ENCODE data around the gene FOXC1.
A peak's percentile ranks its signal among the peaks of the same experiment; 100 is the strongest.

Gene FOXC1

DNA sequence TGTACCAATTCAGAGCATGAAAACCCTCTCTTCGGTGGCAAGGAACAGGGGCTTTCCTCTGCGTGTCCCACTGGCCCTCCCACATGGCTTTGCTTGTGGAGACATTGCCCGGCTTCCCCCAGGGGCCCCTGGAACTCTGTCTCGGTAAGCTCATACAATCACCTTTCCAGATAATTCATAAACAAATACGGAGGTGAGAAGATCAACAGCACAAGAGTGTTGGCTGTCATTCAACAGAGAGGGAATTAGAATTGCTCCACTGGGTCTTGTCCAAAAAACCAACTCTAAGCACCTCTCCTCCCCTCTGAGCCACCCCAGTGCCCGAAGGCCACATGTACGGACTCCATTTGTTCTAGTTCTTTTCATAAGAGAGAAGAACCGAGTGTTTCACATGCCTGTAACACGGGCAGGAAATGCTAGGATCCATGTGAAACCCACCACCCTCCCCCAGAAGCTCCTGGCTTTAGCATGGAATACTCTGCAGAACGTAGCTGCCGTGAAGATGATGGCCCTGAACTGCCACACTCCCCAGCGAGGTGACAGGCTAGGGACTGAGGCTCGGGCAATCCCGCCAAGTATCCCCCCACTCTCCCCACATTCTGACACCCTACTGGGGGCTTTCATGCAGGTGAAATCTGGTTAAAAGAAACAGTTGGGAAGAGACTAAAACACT is 24.6 kb upstream of the FOXC1 start:
- no peak for DNase-seq

- DNase-seq: no peak
Measured at GRCh38 chr6:1585669-1586049, 24.1 kb upstream of the FOXC1 start.

- DNase-seq: no peak
Measured at GRCh38 chr6:1586256-1586655, 23.5 kb upstream of the FOXC1 start.

- DNase-seq: no peak
Measured at GRCh38 chr6:1586861-1587450, 22.8 kb upstream of the FOXC1 start.

DNA sequence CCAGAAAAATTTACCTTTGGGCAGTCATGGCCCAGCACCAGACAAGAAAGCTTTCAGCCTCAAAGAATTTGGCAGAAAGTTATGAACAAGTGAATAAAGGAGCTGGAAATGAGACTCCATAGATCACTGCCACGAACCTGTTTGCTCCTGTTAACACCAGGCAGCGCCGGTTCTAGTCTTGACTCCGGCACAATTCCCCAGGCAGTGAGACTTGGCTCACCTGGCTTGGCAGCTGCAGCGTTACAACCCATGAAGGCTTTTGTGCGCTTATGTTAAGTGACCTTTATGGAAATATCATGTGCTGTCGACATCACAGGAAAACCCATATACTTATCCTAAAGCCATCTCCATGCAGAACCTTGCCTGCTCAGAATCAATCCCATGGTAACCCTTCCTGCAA is 22.2 kb upstream of the FOXC1 start:
- no peak for DNase-seq

GRCh38 chr6:1587977-1588376 is 21.7 kb upstream of the FOXC1 start:
- DNase-seq: no peak

GRCh38 chr6:1589208-1589607 is 20.5 kb upstream of the FOXC1 start:
- no peak for DNase-seq

- DNase-seq: no peak
Measured at GRCh38 chr6:1590580-1590979, 19.1 kb upstream of the FOXC1 start.

- DNase-seq: no peak
Measured at GRCh38 chr6:1591243-1591642, 18.5 kb upstream of the FOXC1 start.

DNA sequence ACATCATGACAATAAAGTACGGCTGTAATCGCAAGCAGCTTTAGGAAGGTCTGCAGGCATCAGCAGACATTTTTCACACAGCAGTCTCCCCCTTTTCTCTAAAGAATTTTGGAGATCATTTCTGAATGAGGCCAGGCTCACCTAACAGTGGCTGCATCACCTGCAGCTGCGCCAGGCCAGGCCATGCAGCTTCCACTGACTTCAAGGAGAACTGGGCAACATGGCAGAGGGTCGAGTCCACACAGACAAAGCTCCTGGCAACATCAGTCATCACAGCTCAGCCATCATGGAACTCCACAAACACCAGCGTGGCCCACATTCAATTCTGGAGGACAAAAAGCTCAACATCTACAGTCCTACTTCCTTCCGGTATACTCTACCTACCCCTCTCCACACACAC is 17.8 kb upstream of the FOXC1 start:
- no peak for DNase-seq

DNA sequence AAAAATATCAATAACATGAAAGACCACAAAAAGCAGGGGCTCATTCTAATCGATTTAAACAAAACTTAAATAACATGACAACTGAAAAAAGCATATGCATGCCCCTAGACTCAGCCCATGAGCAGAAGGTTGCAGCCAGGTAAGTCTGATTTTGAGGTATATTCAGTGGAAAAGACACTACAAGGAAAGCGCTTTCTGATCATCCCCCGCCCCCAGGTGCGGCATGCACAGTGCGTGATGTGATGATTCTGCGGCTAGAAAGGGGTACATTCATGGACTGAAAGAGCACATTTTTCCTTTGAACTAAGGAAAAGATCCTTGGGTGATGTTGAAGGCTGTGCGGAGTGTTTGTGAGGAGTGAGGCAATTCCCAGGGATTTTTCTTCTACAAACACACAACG is 16.9 kb upstream of the FOXC1 start:
- DNase-seq: no peak

GRCh38 chr6:1593286-1593957 is 16.3 kb upstream of the FOXC1 start:
- no peak for DNase-seq

DNA sequence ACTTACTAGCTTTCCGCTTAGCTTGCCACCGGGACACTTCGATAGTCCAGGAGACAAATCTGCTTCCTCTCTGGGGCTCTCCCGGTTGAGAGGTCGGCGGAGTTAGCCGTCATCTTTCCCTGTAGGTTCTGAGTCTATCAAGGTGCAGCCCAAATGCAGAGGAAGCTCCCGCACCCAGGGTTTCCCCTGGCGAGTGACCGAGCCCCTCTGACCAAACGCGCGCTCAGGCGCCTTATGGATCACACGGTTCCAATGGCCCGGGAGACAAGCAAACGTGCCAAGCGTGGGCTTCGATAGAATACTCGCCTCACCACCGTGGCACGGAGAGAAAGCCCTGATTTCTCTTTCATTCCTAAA is 15.8 kb upstream of the FOXC1 start:
- DNase-seq: no peak

DNA sequence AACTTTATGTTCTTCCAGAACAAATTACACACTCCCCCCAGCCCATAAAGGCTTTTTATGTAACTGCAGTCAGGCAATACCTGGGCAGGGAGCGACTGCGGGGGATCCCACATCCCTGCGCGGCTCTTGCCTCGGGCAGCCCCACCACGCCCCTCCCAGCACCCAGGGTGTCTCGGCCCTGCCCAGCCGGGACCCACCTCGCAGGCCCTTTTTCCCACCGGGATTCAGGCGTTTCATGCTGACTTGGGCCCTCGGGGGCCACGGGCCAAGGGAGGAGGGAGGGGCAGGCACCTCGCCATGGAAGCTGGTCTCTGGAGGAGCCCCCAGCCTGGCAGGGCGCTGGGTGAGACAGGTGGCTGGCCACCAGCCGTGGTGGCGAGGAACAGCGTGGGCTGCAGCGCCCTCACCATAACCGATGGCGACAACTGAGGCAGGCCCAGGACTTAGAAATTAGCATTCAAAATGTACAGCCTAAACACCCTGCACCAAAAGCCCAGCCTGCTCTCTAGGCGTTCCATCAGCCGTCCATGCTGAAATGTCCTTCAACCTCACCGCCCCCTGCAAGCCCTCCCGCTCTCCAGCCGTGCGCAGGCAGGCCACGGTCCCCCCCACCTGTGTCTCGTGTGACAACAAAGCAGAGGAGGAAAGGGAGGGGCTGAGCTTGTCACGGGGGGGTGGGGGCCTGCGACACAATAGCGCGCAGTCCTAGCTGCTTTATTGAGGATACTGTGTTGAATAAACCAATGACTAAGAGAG is 15.1 kb upstream of the FOXC1 start:
- no peak for DNase-seq

GRCh38 chr6:1595271-1596087 is 14.2 kb upstream of the FOXC1 start:
- no peak for DNase-seq

DNA sequence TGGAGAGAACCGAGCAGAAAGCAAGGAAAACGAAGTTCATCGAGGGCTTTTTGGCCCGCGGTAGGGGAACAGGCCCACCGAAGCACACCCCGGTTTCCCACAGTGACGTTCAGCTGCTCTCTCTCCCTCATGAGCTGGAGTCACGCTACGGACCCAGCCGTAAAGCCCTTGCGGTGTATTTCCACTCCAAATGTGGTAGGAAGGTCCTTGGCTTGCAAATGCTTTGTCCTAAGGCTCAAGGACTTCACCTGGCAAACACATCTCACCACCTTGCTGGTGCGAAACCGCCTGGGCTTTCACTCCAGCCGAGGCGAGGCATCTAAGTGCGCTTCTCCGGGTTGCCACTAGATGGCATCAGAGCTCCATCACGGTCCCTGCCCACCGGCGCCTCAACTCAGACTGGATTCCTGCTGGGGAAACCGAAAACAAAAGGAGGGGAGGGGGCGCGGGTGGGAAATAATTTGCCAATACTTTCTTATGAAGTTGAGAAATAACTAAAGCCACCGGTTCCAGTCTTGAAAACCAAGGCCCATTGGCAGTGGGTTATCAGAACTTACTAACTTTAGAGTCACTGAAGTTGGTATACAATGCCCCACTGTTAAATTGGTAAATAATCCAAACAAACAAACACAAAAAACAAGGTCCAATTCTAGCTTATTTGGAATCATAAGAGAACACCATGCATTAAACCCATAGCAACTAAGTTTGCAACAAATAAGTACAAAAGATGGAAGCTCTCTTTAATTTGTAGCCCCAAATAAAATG is 13.4 kb upstream of the FOXC1 start:
- DNase-seq: peak; percentile 66

DNA sequence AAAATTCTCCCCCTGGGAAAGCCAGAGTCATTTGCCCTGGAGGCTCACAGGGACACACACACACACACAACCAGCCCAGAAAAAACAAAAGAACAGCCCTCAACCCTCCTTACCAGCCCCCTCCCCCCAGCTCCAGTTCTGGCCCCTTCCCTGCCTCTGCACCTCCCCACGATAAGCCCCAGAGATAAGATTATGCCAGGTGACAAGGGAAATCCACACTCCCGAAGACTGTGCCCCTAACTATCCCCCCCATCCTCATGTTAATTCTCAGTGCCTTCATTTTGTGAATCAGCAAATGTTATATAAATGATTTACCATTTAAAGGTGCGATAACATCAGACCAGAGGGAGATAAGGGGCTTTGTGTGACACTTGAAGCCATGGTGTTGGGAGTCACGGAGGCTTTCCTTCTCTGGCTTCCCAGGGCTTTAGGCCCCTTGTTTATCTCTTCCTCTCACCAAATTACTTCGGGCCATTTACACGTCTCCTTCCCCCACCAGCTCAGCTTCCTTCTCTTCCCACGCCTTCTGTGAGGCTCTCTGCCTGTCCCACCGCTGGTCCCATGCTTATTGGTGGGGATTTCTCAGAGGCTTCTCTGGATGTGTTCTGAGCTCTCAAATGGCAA is 12.5 kb upstream of the FOXC1 start:
- no peak for DNase-seq

DNA sequence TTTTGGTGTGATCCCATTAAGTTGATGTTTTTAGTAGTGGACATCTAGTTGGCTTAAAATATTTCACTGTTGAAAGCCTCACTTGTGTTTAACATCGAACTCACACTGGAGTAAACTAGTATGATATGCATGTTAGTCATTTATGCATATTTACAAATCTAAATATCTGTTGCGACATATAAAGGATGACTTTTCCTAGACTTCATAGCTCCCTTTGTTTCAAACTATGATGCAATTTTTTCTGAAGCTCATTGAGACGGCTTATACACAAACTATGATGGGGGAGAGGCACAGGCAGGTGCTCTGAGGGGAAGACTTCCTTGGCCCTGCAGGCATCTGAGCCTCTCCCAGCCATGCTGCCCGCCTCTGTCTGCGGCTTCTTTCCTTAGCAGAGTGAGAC is 11.8 kb upstream of the FOXC1 start:
- DNase-seq: no peak

- DNase-seq: no peak
Measured at GRCh38 chr6:1598433-1598832, 11.3 kb upstream of the FOXC1 start.

DNA sequence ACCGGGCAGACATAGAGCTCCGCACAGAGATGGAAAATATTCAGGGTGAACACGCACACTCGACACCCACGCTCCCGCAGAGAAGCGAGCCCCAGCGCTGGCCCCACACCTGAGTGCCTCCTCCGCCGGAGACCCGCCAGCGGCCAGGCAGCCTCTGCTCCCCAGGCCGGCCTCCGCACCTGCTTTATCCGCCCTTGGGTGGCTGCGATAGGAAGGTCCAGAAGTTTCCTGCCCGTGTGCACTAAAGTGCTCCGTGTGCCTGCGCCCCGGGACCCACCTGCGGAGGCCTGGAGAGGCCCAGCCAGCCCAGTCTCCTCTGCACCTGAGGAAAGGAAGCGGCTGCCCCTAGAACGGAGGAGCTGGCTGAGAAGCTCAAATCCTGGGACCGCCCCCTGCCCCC is 10.8 kb upstream of the FOXC1 start:
- no peak for DNase-seq

DNA sequence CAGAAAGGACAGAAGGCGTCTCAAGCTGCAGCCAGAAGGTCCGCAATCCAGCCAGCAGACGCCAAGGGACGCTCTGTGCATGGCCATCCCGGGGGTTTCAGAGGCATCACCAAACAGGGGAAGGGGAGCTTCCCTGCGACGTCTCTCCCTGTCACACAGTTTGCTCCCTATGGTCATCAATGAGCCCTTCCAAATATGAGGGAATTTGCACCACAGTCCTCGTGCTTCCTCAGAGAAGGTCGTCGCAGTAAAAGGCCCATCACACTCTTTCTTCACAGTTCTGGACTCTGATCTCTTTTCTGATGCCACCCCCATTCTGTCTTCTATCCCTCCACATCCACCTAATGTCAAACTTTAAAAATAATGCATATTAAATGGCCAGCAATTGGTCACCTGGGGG is 10.2 kb upstream of the FOXC1 start:
- no peak for DNase-seq

Measured in stimulated activated CD4-positive, alpha-beta T cell treated with anti-CD3 and anti-CD28 coated beads, Interleukin-4, amount 100 ng/mL, for 24 hours (primary cell).